ENCODE results near the gene GPR34.
"Not testable (repeated sequence)": the region's sequence is repeated elsewhere in the genome, so short reads cannot be mapped to it uniquely, and the experiment has no call there.

GPR34 gene

DNA sequence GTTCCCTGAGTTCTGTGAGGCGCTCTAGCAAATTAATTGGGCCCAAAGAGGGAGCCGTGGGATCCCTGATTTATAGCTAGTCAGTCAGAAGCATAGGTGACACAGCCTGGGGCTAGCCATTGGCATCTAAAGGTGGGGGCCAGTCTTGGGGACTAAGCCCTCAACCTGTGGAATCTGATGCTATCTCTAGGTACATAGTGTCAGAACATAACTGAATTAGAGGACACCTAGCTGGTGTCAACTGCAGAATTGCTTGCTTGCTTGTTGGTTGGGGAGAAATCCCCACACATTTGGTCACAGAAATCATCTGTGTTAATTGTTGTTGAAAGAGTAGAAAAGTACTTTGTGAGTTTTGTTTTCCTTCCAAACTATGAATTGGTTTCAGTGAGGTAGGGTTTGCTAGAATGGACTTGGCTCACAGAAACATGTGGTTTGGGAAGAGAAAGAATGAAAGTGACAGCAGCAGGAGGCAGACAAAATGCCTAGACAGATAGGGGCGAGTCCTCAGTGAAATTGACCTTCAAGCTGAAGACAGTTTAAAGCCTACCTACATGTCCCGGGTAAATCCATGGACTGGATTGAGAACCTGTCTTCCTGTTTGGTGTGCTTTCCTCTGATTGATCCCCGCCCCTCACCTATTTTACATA lies 22.4 kb downstream of the GPR34 start:
- H3K4me3 ChIP-seq (ENCODE audit: low read depth, low read length) = no peak overlapping the region
- TF ChIP-seq CTCF (IDR thresholded peaks at IDR 0.05; ENCODE audit: borderline replicate concordance, insufficient read depth, low read depth, low read length) = no peak

DNA sequence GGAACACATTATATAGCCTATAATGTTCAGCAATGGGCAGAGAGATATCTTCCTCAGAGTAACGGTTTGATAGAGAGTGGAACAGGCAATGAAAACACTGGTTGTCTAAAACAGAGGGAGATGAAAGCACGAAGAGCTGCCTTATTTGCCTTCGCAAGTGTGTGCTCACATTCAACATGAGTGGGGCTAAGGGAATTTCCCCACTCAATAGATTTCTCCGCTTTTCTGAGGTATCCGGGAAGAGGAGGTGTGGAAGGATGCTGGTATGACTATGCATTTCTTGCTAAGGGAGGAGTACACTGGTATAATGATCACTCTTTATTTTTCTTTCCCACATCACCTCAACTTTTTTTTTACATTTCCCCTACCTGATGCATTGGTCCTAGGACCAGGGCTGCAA lies 27.4 kb downstream of the GPR34 start:
- TF ChIP-seq CTCF (IDR thresholded peaks at IDR 0.05; ENCODE audit: borderline replicate concordance, insufficient read depth, low read depth, low read length) = no peak
- H3K4me3 ChIP-seq (ENCODE audit: low read depth, low read length) = no peak overlapping the region

DNA sequence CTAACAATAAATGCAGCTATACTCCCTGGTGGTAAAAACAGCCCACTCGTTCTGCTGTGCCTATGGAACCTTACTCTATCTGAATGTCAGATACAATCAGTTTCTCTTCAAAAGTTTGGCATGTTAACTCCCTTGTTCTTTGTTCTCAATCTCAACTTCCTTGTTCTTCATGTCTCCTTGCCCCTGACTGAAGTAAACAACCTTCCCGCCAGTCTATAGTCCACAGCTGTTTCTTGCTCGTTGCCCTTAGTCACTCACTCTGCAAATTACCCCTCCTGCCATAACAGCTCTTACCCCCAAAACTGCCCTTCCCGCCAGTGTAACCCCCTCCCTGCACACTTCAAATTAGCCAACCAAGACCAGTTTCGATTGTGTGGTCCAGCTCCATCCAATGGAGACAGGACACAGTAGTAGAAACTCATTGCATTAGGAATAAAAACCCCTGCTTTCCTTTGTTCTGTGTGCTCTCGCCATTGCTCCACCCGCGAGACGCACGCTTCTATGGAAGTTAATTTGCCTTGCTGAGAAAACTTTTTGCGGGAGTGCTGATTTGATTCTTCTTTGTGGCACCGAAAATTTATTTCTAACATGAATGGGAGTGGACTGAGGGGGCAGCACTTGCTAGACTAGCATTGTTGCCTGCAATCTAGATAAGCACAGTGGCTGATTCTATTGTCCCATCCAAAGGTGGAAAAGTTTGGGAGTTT lies 28.1 kb downstream of the GPR34 start:
- TF ChIP-seq CTCF (IDR thresholded peaks at IDR 0.05; ENCODE audit: borderline replicate concordance, insufficient read depth, low read depth, low read length) = no peak
- H3K4me3 ChIP-seq (ENCODE audit: low read depth, low read length) = no peak overlapping the region

GRCh38 chrX:41718481-41719235 lies 29.9 kb downstream of the GPR34 start:
- no peak for TF ChIP-seq CTCF (IDR thresholded peaks at IDR 0.05; ENCODE audit: borderline replicate concordance, insufficient read depth, low read depth, low read length)
- H3K4me3 ChIP-seq (ENCODE audit: low read depth, low read length) = no peak overlapping the region

DNA sequence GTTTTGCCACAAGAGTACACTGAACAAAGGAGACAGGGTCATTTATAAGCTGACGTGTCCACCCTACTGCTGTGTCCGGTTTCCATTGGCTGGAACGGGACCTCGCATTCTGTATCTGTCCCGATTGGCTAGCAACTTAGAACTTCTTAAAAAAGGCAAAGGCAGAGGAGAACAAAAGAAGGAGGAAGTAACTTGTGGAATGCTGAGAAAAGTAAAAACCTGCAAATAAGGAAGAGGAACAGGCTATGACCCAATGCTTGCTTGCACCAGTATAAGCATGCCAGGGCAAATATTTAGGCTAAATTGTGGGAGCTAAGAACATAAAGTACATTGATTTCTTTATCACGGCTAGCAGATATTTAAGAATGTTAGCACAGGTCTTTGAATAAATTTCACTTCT lies 30.8 kb downstream of the GPR34 start:
- H3K4me3 ChIP-seq (ENCODE audit: low read depth, low read length) = not testable (repeated sequence)

DNA sequence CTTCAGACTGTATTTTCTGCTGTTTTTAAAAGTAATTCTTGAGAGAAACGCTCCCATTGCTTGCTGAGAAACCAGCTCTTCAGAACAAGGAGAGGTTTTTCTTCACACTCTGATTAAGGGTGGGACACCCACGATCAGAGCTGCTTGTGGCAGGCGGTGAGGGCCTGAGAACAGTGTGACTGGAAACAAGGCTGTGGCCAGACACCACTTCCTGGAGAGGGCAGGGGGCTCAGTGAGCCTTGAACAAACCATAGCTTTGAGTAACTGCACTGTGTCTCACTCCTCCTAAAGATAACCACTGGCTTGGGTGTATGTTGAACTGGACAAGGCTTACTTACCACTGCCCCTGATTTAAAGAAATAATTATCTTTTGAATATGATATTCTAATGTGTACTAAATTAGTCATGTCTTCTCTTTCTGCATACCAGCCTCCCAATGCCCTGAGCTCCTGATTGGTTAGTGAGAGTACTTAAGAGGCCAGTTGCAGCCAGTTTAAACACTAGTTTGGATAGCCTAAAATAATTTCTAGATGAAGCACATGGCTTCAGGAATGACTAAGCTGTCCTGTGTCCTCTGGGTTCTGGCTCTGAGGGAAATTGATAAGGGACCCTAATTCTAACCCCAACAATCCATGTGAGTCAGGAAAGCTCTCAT lies 31.5 kb downstream of the GPR34 start:
- no peak overlapping the region for H3K4me3 ChIP-seq (ENCODE audit: low read depth, low read length)
- TF ChIP-seq CTCF (IDR thresholded peaks at IDR 0.05; ENCODE audit: borderline replicate concordance, insufficient read depth, low read depth, low read length) = no peak

DNA sequence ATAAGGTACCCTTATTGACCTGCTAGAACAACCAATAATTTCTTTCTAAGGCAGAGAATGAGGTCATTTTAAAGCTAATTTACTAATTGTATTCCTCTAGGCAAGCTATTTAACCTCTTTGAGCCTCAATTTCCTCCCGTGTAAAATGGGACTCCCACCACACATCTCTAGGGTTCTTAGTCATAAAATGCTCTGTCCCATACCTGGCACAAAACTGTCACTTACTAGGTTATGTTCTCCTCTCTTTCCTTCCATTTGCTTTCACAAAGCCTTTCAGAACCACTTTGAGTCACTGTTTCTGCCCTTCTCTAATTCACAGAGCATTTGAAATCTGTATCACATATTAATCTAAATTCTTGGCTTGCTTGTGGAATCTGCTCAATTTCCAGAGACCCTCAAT lies 32.8 kb downstream of the GPR34 start:
- no peak overlapping the region for H3K4me3 ChIP-seq (ENCODE audit: low read depth, low read length)
- no peak for TF ChIP-seq CTCF (IDR thresholded peaks at IDR 0.05; ENCODE audit: borderline replicate concordance, insufficient read depth, low read depth, low read length)

Data from GM12875 (cell line).